ENCODE results near the gene LRRC51. TPM values are rescaled to one million over a fixed set of nuclear protein-coding genes. Genes with fewer than 3 reads are reported as not detected.
A peak's percentile ranks its signal among the peaks of the same experiment; 100 is the strongest.

The LRRC51 gene
- total RNA-seq, 1 donor, result 0.63 TPM

DNA sequence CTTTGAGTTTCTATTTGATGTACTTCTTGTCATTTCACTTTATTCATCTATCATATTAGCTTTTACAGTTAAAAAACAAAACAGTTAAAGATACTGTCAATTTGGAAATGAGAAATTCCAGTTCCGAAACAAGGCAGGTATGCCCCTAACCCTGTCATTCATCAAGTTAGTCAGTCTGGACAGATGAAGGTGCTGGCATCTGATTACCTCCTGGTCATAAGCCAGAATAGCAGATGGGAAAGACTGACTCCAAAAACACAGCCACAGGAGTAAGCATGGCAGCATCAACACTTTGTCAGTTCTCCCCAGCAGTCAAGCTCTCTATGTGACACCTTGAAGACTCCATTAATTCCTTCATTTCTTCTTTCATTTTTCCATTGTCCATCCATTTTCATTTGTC, 4.3 kb downstream of the LRRC51 start:
- no peaks in the 10 kb centered on the region for H3K27me3 ChIP-seq (ENCODE audit: insufficient read depth, low read length)
- peaks cover 20% of the 10 kb centered on the region for H3K4me1 ChIP-seq (ENCODE audit: insufficient read depth, low read length)
- H3K9me3 ChIP-seq (ENCODE audit: low read depth, low read length), result no peaks in the 10 kb centered on the region
- H3K4me3 ChIP-seq (ENCODE audit: low read length), result no peak overlapping the region

GRCh38 chr11:72085621-72086351, 5.1 kb downstream of the LRRC51 start:
- H3K9me3 ChIP-seq (ENCODE audit: low read depth, low read length), result no peaks in the 10 kb centered on the region
- no peak overlapping the region for H3K4me3 ChIP-seq (ENCODE audit: low read length)
- no peaks in the 10 kb centered on the region for H3K27me3 ChIP-seq (ENCODE audit: insufficient read depth, low read length)
- peaks cover 23% of the 10 kb centered on the region for H3K4me1 ChIP-seq (ENCODE audit: insufficient read depth, low read length)

DNA sequence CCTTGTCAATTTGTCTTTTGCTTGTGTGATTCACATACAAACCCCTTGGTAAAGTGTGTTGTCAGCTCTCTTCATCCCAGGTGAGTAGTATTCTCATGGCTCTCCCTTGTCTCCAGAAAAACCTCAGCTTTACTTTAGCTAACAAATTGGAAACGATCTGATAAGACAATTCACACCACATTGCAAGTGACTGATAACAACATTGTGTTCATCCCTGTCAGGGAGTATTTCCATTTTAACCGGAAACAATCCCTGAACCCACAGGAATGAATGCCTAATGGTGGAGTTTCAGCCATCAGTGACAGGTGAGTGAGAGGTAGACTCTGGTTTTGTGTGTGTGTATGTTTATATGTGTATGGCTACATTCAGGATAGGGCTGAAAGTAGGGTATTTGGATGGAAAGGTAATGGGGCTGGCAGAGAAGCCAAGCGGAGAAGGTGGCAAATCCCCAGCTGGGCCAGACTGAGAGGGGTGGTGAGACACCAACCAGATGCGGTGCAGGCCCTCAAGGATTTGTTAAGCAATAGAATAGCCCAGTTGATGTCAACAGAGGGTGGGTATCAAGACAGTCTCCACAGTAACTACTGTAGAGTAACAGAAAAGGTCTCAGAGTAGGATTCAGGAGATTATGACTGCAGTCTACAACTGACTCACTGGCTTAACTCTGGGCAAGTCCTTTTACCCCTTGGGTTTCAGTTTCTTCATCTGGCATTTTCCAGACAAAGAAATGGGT, 7.6 kb downstream of the LRRC51 start:
- no peak overlapping the region for H3K4me3 ChIP-seq (ENCODE audit: low read length)
- H3K27me3 ChIP-seq (ENCODE audit: insufficient read depth, low read length), result no peaks in the 10 kb centered on the region
- peaks cover 22% of the 10 kb centered on the region for H3K4me1 ChIP-seq (ENCODE audit: insufficient read depth, low read length)
- H3K9me3 ChIP-seq (ENCODE audit: low read depth, low read length), result no peaks in the 10 kb centered on the region

GRCh38 chr11:72091292-72091691, 10.6 kb downstream of the LRRC51 start:
- H3K4me3 ChIP-seq (ENCODE audit: low read length), result no peak overlapping the region

GRCh38 chr11:72098741-72099140, 18.1 kb downstream of the LRRC51 start:
- peaks cover 43% of the 10 kb centered on the region for H3K4me1 ChIP-seq (ENCODE audit: insufficient read depth, low read length)
- no peaks in the 10 kb centered on the region for H3K9me3 ChIP-seq (ENCODE audit: low read depth, low read length)
- no peak overlapping the region for H3K4me3 ChIP-seq (ENCODE audit: low read length)
- no peaks in the 10 kb centered on the region for H3K27me3 ChIP-seq (ENCODE audit: insufficient read depth, low read length)

More at GRCh38 chr11:72091292-72091691, 10.6 kb downstream of the LRRC51 start:
- H3K27me3 ChIP-seq (ENCODE audit: insufficient read depth, low read length), result no peaks in the 10 kb centered on the region
- no peaks in the 10 kb centered on the region for H3K9me3 ChIP-seq (ENCODE audit: low read depth, low read length)
- peaks cover 22% of the 10 kb centered on the region for H3K4me1 ChIP-seq (ENCODE audit: insufficient read depth, low read length)

DNA sequence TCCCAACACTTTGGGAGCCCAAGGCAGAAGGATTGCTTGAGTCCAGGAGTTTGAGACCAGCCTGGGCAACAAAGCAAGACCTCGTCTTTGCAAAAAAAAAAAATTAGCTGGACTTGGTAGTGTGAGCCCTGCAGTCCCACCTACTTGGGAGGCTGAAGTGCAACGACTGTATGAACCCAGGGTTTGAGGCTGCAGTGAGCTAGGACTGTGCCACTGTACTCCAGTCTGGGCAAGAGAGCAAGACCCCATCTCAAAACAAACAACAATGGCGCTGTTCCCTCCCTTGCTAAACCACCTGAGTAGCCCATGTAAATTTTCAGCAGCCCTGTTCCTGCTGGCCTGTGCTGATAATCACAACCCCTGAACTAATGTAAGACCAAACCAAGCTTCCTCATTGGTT, 19.4 kb downstream of the LRRC51 start:
- Histone ChIP-seq H3K4me3 (ENCODE audit: low read length) (no peak overlapping the region), H3K9me3 (ENCODE audit: low read depth, low read length) (no peaks in the 10 kb centered on the region), H3K27me3 (ENCODE audit: insufficient read depth, low read length) (no peaks in the 10 kb centered on the region), H3K4me1 (ENCODE audit: insufficient read depth, low read length) (peaks cover 48% of the 10 kb centered on the region)

DNA sequence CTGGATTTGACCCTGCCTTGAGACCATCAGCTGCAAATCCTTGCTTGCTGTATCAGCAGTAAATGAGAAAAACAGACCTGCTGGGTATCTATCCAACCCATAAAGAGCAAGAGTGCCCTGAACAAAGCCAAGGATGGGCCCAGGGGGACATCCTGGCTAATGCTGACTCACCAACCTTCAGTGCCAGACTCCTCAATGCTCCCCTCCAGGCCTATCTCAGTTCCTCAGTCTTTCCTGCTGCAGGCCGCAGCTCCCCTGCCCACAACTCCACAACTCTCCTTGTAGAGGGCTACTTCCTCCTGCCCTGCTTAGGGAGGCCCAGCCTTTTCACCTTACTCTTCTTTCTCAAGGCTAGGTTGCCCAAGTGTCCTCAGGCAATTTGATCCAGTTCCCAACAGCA, 19.8 kb downstream of the LRRC51 start:
- Histone ChIP-seq H3K4me1 (ENCODE audit: insufficient read depth, low read length) (peaks cover 48% of the 10 kb centered on the region), H3K4me3 (ENCODE audit: low read length) (no peak overlapping the region), H3K27me3 (ENCODE audit: insufficient read depth, low read length) (no peaks in the 10 kb centered on the region), H3K9me3 (ENCODE audit: low read depth, low read length) (no peaks in the 10 kb centered on the region)

GRCh38 chr11:72102162-72102561, 21.5 kb downstream of the LRRC51 start:
- peaks cover 48% of the 10 kb centered on the region for H3K4me1 ChIP-seq (ENCODE audit: insufficient read depth, low read length)

GRCh38 chr11:72102631-72102945, 21.9 kb downstream of the LRRC51 start:
- peak overlapping the region; percentile 74 for H3K4me3 ChIP-seq (ENCODE audit: low read length)
- no peaks in the 10 kb centered on the region for H3K27me3 ChIP-seq (ENCODE audit: insufficient read depth, low read length)

More at GRCh38 chr11:72102162-72102561, 21.5 kb downstream of the LRRC51 start:
- H3K27me3 ChIP-seq (ENCODE audit: insufficient read depth, low read length), result no peaks in the 10 kb centered on the region
- peak overlapping the region; percentile 74 for H3K4me3 ChIP-seq (ENCODE audit: low read length)
- no peaks in the 10 kb centered on the region for H3K9me3 ChIP-seq (ENCODE audit: low read depth, low read length)

DNA sequence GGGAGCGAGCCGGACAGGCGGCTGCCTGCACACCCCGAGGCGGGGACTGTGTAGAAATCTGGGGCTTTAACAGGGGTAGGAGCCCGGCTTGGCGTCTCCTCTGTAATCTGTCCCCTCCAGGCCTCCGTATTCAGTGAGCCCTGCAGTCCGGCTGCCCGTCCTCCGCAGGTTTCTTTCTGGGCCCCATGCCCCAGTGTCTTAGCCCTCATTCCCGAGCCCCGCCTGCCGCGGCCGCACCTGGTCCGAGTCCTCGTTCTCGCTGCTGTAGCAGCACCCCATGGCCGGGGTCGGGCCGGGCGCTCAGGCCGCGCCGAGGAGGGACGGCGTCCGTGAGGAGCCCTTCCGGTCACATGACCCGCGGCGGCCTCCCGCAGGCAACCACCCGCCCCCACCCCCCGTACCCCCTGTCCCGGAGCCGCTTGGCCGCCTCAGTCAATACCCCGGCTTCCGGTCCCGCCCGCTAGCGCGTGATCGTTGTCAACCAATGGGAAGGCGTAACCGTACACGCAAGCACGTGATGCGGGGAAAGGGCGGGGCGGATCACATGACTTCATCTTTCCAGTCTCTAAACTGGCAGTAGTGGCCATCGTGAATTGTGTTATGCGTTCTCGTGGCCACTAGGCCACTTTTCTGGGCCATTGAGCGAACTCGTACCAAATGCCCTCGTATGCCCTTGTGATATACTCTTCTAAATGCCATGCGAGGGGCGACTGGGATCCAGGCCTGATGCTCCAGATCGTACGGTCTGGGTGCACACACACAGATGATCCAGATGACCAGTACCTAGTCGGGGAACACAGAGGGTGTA, 22.5 kb downstream of the LRRC51 start, which contains the start of gene LAMTOR1:
Gene LAMTOR1, minus strand, starts transcription at position 352 of the 808 bp plus-strand sequence. Its CDS starts 73 bp downstream, at position 279.
- H3K4me1 ChIP-seq (ENCODE audit: insufficient read depth, low read length), result peaks cover 48% of the 10 kb centered on the region
- H3K27me3 ChIP-seq (ENCODE audit: insufficient read depth, low read length), result no peaks in the 10 kb centered on the region
- H3K9me3 ChIP-seq (ENCODE audit: low read depth, low read length), result no peaks in the 10 kb centered on the region
- peak within 1 kb of the TSS; percentile 74 for H3K4me3 ChIP-seq (ENCODE audit: low read length)

More at GRCh38 chr11:72102631-72102945, 21.9 kb downstream of the LRRC51 start:
- Histone ChIP-seq H3K4me1 (ENCODE audit: insufficient read depth, low read length) (peaks cover 48% of the 10 kb centered on the region), H3K9me3 (ENCODE audit: low read depth, low read length) (no peaks in the 10 kb centered on the region)

DNA sequence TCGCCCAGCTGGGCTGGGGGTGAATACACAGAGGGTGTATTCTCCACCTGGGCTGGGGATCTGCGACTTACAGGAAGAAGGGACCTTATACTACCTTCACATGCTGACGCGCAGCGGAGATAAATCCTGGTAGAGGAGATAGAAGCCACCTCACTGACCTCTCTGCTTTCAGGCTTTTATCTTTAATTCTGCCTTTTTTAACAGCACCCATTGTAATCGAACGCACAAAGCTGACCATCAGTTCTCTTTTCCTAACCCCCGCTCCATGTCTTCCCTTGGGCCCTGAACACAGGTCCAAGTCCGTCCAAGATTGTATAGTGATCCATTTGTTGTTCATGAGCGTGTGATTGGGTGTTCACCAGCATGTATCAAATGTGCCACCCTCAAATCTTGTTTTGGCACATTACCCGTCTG, 23.1 kb downstream of the LRRC51 start:
- peak overlapping the region; percentile 74 for H3K4me3 ChIP-seq (ENCODE audit: low read length)
- H3K9me3 ChIP-seq (ENCODE audit: low read depth, low read length), result no peaks in the 10 kb centered on the region
- H3K27me3 ChIP-seq (ENCODE audit: insufficient read depth, low read length), result no peaks in the 10 kb centered on the region
- peaks cover 48% of the 10 kb centered on the region for H3K4me1 ChIP-seq (ENCODE audit: insufficient read depth, low read length)

GRCh38 chr11:72105888-72106287, 25.2 kb downstream of the LRRC51 start, which contains the start of gene TOMT:
TOMT (plus strand) TSS chr11:72105924; CDS start chr11:72105952, 28 bp downstream.
- no peak within 1 kb of the TSS for H3K4me3 ChIP-seq (ENCODE audit: low read length)
- no peaks in the 10 kb centered on the region for H3K27me3 ChIP-seq (ENCODE audit: insufficient read depth, low read length)

DNA sequence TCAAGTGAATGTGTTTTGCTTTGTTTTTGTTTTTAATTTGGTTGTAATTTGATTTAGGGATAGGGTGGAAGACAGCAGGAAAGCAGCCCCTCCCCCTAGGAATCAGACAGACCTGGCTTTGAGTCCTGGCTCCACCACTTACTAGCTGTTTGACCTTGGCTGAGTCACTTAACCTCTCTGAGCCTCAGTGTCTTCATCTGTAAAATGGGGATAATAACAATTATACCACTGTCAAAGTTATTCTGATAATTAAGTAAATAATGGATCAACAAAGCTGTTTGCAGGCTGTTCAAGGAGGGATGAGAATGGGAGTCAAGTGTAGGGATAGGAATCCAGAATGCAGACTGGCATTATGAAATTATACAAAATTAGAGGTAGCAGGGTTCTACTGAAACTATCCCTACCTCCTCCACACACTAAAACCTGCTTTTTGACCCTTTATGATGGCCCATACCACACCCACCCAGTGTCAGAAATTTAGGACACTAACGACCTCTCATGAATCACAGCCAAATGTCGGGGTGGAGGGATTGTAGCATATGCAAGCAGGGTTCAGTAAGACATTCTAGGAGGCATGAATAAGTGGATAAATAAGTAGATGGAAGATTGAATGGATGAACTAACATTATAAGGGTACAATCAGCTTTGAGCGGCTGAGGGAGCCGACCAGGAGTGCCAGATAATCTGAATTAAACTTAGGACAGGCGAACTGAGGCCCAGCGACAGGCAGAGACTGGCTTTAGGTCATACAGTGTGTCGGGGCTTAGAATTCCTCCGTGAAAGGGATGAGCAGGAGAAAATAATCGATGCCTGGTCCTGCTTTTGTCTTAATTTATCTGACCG, 30.9 kb downstream of the LRRC51 start:
- H3K27me3 ChIP-seq (ENCODE audit: insufficient read depth, low read length), result no peaks in the 10 kb centered on the region
- H3K4me3 ChIP-seq (ENCODE audit: low read length), result peak overlapping the region; percentile 61
- no peaks in the 10 kb centered on the region for H3K9me3 ChIP-seq (ENCODE audit: low read depth, low read length)
- peaks cover 27% of the 10 kb centered on the region for H3K4me1 ChIP-seq (ENCODE audit: insufficient read depth, low read length)

More at GRCh38 chr11:72105888-72106287, 25.2 kb downstream of the LRRC51 start, which contains the start of gene TOMT:
- Histone ChIP-seq H3K9me3 (ENCODE audit: low read depth, low read length) (no peaks in the 10 kb centered on the region), H3K4me1 (ENCODE audit: insufficient read depth, low read length) (peaks cover 28% of the 10 kb centered on the region)

Measured in mononuclear cell (primary cell).